Endothelial cell (in vitro differentiated cells): Measurements from ENCODE around the gene VPS4A. TPM values are rescaled to one million over a fixed set of nuclear protein-coding genes. Genes with fewer than 3 reads are reported as not detected.

Experiments
- DNase-seq: peaks from one replicate; pipeline ENCODE4 v3.0.0; 2021; ENCODE audit warnings: low spot score
- H3K27ac Mint-ChIP-seq: one replicate; pipeline ENCODE4 v1.8.0; 2021; ENCODE audit warnings: mixed read lengths, inconsistent platforms; ENCODE audit not compliant: unreplicated experiment
- H3K27me3 Mint-ChIP-seq: one replicate; pipeline ENCODE4 v1.8.0; 2021; ENCODE audit warnings: mild to moderate bottlenecking, moderate library complexity, mixed read lengths, inconsistent platforms; ENCODE audit not compliant: unreplicated experiment
- H3K36me3 Mint-ChIP-seq: one replicate; pipeline ENCODE4 v1.8.0; 2021; ENCODE audit warnings: mild to moderate bottlenecking, low read depth, mixed read lengths, inconsistent platforms; ENCODE audit not compliant: unreplicated experiment
- H3K4me1 Mint-ChIP-seq: one replicate; pipeline ENCODE4 v1.8.0; 2021; ENCODE audit warnings: mild to moderate bottlenecking, mixed read lengths, inconsistent platforms; ENCODE audit not compliant: unreplicated experiment
- H3K4me3 Mint-ChIP-seq: one replicate; pipeline ENCODE4 v1.8.0; 2021; ENCODE audit warnings: mild to moderate bottlenecking, mixed read lengths, inconsistent platforms; ENCODE audit not compliant: unreplicated experiment
- H3K9me3 Mint-ChIP-seq: one replicate; pipeline ENCODE4 v1.8.0; 2021; ENCODE audit warnings: mixed read lengths, inconsistent platforms; ENCODE audit not compliant: unreplicated experiment
- CTCF ChIP-seq: fragments of 200-600 bp; sonication (generic); IDR thresholded peaks from one replicate; pipeline ENCODE4 v1.5.0; 2021; ENCODE audit warnings: antibody characterized with exemption; ENCODE audit not compliant: unreplicated experiment
- total RNA-seq: library from RNA; stranded (reverse); fragmentation: NEBNext Ultra II Directional; extraction: Animal tissue kit (Norgen Biotek cat#: 25700); gene quantifications from one replicate; pipeline ENCODE4 v1.2.1, GENCODE V29; 2021; ENCODE audit not compliant: unreplicated experiment

VPS4A gene
- total RNA-seq, 1 donor from 2014 or later = 36.3 TPM

- no peak for TF ChIP-seq CTCF
- Mint-ChIP-seq H3K9me3 (no peaks in the 10 kb centered on the region), H3K27me3 (peaks cover 5% of the 10 kb centered on the region), H3K27ac (no peak overlapping the region), H3K4me3 (no peak overlapping the region), H3K4me1 (peaks cover 30% of the 10 kb centered on the region), H3K36me3 (peaks cover 44% of the 10 kb centered on the region)
- DNase-seq = no peak
Observed at GRCh38 chr16:69364088-69364487, 52.9 kb downstream of the VPS4A start.

GRCh38 chr16:69365901-69366300, 54.8 kb downstream of the VPS4A start:
- no peaks in the 10 kb centered on the region for H3K9me3 Mint-ChIP-seq
- peak overlapping the region; percentile 45 for H3K4me3 Mint-ChIP-seq
- peaks cover 56% of the 10 kb centered on the region for H3K36me3 Mint-ChIP-seq
- no peak for DNase-seq
- TF ChIP-seq CTCF = no peak
- peaks cover 5% of the 10 kb centered on the region for H3K27me3 Mint-ChIP-seq
- peak overlapping the region; percentile 81 for H3K27ac Mint-ChIP-seq
- peaks cover 40% of the 10 kb centered on the region for H3K4me1 Mint-ChIP-seq

- H3K4me3 Mint-ChIP-seq = no peak overlapping the region
Observed at GRCh38 chr16:69366431-69366830, 55.3 kb downstream of the VPS4A start.

GRCh38 chr16:69367980-69368379, 56.8 kb downstream of the VPS4A start:
- peak; percentile 27 for DNase-seq
- Mint-ChIP-seq H3K4me1 (peaks cover 55% of the 10 kb centered on the region), H3K27me3 (peaks cover 5% of the 10 kb centered on the region), H3K9me3 (no peaks in the 10 kb centered on the region), H3K36me3 (peaks cover 46% of the 10 kb centered on the region), H3K4me3 (peak overlapping the region; percentile 29), H3K27ac (peak overlapping the region; percentile 92)
- TF ChIP-seq CTCF = no peak

More at GRCh38 chr16:69366431-69366830, 55.3 kb downstream of the VPS4A start:
- no peak for TF ChIP-seq CTCF
- Mint-ChIP-seq H3K9me3 (no peaks in the 10 kb centered on the region), H3K4me1 (peaks cover 42% of the 10 kb centered on the region), H3K36me3 (peaks cover 54% of the 10 kb centered on the region), H3K27me3 (peaks cover 5% of the 10 kb centered on the region), H3K27ac (peak overlapping the region; percentile 92)
- no peak for DNase-seq

GRCh38 chr16:69368866-69369265, 57.7 kb downstream of the VPS4A start:
- H3K9me3 Mint-ChIP-seq = no peaks in the 10 kb centered on the region
- H3K36me3 Mint-ChIP-seq = peaks cover 39% of the 10 kb centered on the region
- H3K4me3 Mint-ChIP-seq = no peak overlapping the region
- H3K27ac Mint-ChIP-seq = no peak overlapping the region
- TF ChIP-seq CTCF = no peak
- H3K27me3 Mint-ChIP-seq = peaks cover 5% of the 10 kb centered on the region
- DNase-seq = no peak
- peaks cover 64% of the 10 kb centered on the region for H3K4me1 Mint-ChIP-seq
